Peyer's patch (tissue), 4 donors: ENCODE measurements around the gene CHMP6.

Source experiments
- CTCF ChIP-seq, 6 experiments: fragments of 450-650 bp in 4 of 6; fragments of 200-600 bp in 2 of 6; sonication (generic) in 1 of 6; IDR thresholded peaks; one replicate each; pipeline ENCODE4 v1.5.1; 2017 to 2019; ENCODE audit warnings: antibody characterized with exemption in 6 of 6, mild to moderate bottlenecking in 3 of 6, moderate library complexity in 1 of 6
- POLR2A ChIP-seq, 2 donors: fragments of 450-650 bp; IDR thresholded peaks; one replicate each; pipeline ENCODE4 v1.5.1; 2017; ENCODE audit warnings: antibody characterized with exemption in 2 of 2, mild to moderate bottlenecking in 2 of 2, moderate library complexity in 2 of 2

- TF ChIP-seq CTCF (IDR thresholded peaks at IDR 0.05): no peak
- no peak for TF ChIP-seq POLR2A (IDR thresholded peaks at IDR 0.05)
These were observed 19.8 kb upstream of the CHMP6 start for GRCh38 chr17:80971704-80972304.
